ENCODE measurements around the gene PDE4D. TPM values are rescaled to one million over a fixed set of nuclear protein-coding genes. Genes with fewer than 3 reads are reported as not detected.

The PDE4D gene
- total RNA-seq, 1 donor from 2014 or later: 39.2 TPM

DNA sequence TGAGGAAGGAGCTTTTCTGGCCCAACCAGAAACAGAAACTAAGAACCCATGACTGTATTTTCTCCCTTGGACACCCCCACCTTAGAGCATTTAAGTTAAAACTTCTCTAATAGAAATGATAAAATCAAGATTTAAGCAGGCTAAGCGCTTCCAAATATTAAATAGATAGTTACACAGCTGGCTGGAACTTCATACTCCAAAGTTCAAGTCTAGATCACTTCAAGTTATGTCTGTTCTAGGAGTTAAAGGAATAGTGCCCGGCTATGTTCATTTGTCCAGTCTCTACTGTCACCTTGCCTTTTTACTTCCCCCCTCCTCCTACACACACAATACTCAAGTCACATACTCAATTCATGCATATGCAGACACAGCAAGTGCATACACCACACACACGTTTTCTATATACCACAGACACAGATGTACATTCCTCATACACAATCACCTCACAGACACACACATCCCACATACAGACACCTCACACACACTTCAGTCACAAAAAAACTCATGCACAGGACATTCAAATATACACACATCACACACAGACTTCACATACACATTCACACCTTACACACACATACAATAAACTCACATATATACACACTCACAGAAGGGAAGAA, 237.7 kb downstream of the PDE4D start:
- no peaks in the 10 kb centered on the region for H3K27me3 ChIP-seq (ENCODE audit: control insufficient read depth, insufficient read depth, low read length)
- DNase-seq (ENCODE audit: low read depth): no peak
- H3K4me3 ChIP-seq (ENCODE audit: low read depth, low read length): no peak overlapping the region
- TF ChIP-seq, protein P1, sequence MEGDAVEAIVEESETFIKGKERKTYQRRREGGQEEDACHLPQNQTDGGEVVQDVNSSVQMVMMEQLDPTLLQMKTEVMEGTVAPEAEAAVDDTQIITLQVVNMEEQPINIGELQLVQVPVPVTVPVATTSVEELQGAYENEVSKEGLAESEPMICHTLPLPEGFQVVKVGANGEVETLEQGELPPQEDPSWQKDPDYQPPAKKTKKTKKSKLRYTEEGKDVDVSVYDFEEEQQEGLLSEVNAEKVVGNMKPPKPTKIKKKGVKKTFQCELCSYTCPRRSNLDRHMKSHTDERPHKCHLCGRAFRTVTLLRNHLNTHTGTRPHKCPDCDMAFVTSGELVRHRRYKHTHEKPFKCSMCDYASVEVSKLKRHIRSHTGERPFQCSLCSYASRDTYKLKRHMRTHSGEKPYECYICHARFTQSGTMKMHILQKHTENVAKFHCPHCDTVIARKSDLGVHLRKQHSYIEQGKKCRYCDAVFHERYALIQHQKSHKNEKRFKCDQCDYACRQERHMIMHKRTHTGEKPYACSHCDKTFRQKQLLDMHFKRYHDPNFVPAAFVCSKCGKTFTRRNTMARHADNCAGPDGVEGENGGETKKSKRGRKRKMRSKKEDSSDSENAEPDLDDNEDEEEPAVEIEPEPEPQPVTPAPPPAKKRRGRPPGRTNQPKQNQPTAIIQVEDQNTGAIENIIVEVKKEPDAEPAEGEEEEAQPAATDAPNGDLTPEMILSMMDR (IDR thresholded peaks at IDR 0.05; ENCODE audit: insufficient read depth, low read length, poor library complexity, severe bottlenecking): no peak
- H3K36me3 ChIP-seq (ENCODE audit: control insufficient read depth, insufficient read depth, low read length): no peaks in the 10 kb centered on the region

DNA sequence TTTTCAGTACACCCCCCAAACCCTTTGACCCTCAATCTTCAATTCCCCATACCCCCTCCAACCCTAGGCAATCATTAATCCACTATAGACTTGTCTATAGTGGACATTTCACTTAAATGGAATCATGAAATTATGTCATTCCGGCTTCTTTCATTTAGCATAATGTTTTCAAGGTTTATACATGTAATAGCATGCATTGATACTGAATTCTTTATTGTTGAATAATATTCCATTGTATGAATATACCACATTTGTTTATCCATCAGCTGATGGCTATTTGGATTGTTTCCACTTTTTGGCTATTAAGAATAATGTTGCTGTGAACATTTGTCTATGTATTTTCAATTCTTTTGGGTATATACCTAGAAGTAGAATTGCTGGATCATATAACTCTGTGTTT, 238.8 kb downstream of the PDE4D start:
- Histone ChIP-seq H3K36me3 (ENCODE audit: control insufficient read depth, insufficient read depth, low read length) (no peaks in the 10 kb centered on the region), H3K4me3 (ENCODE audit: low read depth, low read length) (no peak overlapping the region), H3K27me3 (ENCODE audit: control insufficient read depth, insufficient read depth, low read length) (no peaks in the 10 kb centered on the region)
- TF ChIP-seq, protein P1 (IDR thresholded peaks at IDR 0.05; ENCODE audit: insufficient read depth, low read length, poor library complexity, severe bottlenecking): no peak
- no peak for DNase-seq (ENCODE audit: low read depth)

DNA sequence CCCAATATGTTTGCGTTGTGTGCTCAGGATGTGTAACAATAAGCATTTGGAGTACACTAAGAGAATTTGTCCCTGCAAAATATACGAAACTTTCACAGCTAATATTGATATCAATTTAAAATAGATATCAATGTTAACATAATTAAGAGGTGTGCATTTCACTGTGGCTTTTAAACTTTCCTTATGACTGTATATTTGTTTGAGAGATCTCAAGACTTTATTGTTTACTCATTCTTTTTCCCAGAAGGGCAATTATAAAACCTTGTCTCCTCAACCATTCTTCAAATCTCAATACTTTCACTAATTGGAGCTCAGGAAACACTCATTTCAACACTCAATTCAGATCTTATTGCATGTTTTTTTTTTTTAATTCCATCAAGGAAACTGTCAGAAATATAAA, 241.1 kb downstream of the PDE4D start:
- Histone ChIP-seq H3K36me3 (ENCODE audit: control insufficient read depth, insufficient read depth, low read length) (no peaks in the 10 kb centered on the region), H3K27me3 (ENCODE audit: control insufficient read depth, insufficient read depth, low read length) (no peaks in the 10 kb centered on the region), H3K4me3 (ENCODE audit: low read depth, low read length) (no peak overlapping the region)
- TF ChIP-seq, protein P1 (IDR thresholded peaks at IDR 0.05; ENCODE audit: insufficient read depth, low read length, poor library complexity, severe bottlenecking): no peak
- DNase-seq (ENCODE audit: low read depth): no peak

DNA sequence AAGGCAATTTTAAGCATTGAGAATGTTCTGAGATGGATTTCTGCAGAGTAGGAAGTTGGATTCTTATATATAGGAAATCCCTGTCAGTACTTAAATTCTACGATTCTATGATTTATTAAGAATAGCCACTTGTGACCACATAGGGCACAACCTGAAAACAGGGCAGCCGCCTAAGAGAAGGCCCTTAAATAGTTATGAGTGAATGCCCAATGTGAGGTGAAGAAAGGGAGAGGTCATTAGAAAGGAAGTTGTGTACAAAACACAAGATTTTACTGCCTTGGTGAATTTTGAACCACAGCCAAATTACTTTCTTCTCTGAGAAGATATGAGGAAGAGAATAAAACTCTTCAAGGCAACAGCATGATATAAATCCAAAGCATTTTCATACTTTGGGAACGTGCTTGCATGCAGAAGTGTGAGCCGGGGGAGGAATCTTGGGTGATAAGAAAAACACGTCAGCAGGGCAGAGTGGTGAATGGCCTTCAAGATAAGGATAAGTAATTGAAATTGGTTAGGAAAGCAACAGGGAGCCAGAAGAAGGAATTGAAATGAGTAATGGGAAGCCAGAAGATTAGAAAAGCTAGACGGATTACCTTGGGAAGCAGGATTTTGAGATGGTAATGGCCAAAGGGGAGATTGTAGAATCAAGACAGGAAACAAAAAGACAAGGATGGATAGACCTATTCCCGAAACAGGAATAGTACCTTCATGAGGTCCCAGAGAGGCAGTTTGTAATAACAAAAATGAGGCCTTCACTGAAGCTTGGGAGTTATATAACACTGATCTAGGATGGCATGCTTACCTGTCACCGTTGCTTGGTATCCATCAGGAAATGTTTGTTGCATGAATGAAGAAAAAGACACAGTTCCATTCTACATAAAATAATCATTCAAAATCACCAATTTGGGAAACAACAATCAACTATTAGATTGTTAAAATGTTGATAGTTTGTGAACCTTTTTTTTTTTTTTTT, 244.3 kb downstream of the PDE4D start:
- TF ChIP-seq, protein P1 (IDR thresholded peaks at IDR 0.05; ENCODE audit: insufficient read depth, low read length, poor library complexity, severe bottlenecking): no peak
- Histone ChIP-seq H3K36me3 (ENCODE audit: control insufficient read depth, insufficient read depth, low read length) (no peaks in the 10 kb centered on the region), H3K4me3 (ENCODE audit: low read depth, low read length) (no peak overlapping the region), H3K27me3 (ENCODE audit: control insufficient read depth, insufficient read depth, low read length) (no peaks in the 10 kb centered on the region)
- DNase-seq (ENCODE audit: low read depth): no peak

DNA sequence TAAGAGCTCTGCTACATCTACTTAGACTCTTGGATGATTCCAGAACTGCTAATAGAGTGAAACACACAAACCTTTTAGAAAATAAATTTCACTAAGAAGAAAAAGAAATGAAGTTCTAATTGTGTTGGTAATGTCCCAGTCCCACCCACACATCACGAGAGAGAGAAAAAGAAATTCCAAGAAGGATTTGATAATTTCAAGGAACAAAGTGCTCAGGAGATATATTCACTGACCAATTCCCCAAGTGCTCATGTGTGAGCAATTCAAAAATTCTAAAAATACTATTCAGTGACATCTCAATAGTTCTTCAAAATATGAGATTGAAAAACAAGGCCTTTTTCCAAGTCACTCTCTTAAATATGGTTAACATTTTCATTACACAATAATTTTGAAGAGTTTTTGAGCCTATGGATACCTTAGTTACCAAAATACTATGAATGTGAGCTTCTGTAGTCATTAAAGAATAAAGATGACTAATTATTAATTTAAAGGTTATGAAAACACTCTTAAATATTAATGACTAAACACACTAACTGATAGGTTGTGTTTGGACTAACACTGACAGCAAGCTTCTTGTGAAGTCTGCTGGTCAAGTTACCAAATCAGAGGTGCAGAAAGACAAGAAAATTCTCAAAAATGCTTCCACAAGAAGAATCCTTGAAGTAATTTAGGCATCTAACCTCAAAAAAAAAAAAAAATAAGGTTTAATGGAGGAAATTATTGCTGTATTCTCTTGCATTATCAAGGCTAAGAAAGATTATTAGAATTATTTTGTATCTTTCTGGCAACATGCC, 245.3 kb downstream of the PDE4D start:
- no peak overlapping the region for H3K4me3 ChIP-seq (ENCODE audit: low read depth, low read length)
- no peaks in the 10 kb centered on the region for H3K27me3 ChIP-seq (ENCODE audit: control insufficient read depth, insufficient read depth, low read length)
- TF ChIP-seq, protein P1 (IDR thresholded peaks at IDR 0.05; ENCODE audit: insufficient read depth, low read length, poor library complexity, severe bottlenecking): no peak
- DNase-seq (ENCODE audit: low read depth): no peak
- H3K36me3 ChIP-seq (ENCODE audit: control insufficient read depth, insufficient read depth, low read length): no peaks in the 10 kb centered on the region

Data from kidney epithelial cell (primary cell).